Fibroblast of lung (primary cell): ENCODE data around the gene LHX4. TPM values are rescaled to one million over a fixed set of nuclear protein-coding genes. Genes with fewer than 3 reads are reported as not detected.

Experiments
- DNase-seq, 2 donors: peaks; one replicate each; pipeline versions ENCODE4 v3.0.0 to v3.0.0-alpha.2; 2010; ENCODE audit warnings: low read depth in 2 of 2
- H2AFZ ChIP-seq: 2 replicates; pipeline ENCODE4 v1.5.1; 2012; ENCODE audit warnings: low read length, control low read depth, inconsistent platforms
- H3K27ac ChIP-seq: 2 replicates; pipeline ENCODE4 v1.5.1; 2011; ENCODE audit warnings: low read length, control low read depth; ENCODE audit not compliant: insufficient read depth
- H3K27me3 ChIP-seq: 2 replicates; pipeline ENCODE4 v1.5.1; 2011; ENCODE audit warnings: mild to moderate bottlenecking, low read length; ENCODE audit not compliant: control insufficient read depth, insufficient read depth
- H3K36me3 ChIP-seq: 2 replicates; pipeline ENCODE4 v1.5.1; 2011; ENCODE audit warnings: low read length; ENCODE audit not compliant: control insufficient read depth, insufficient read depth
- H3K4me1 ChIP-seq: 2 replicates; pipeline ENCODE4 v1.5.1; 2011; ENCODE audit warnings: low read length; ENCODE audit not compliant: control insufficient read depth, insufficient read depth; ENCODE audit errors: extremely low read depth
- H3K4me2 ChIP-seq: 2 replicates; pipeline ENCODE4 v1.5.1; 2011; ENCODE audit warnings: low read length, control low read depth; ENCODE audit not compliant: insufficient read depth; ENCODE audit errors: extremely low read depth
- H3K4me3 ChIP-seq, 4 experiments: fragments of 200-600 bp in 1 of 4; sonication (generic) in 1 of 4; replicated peaks in 1 of 4; 2 replicates each; pipeline ENCODE4 v1.5.1; 2011 to 2016; ENCODE audit warnings: low read length in 4 of 4, low read depth in 3 of 4, mild to moderate bottlenecking in 3 of 4, control low read depth in 2 of 4, inconsistent platforms in 1 of 4, mixed read lengths in 1 of 4; ENCODE audit not compliant: insufficient read depth in 1 of 4; ENCODE audit errors: control extremely low read depth in 1 of 4
- H3K79me2 ChIP-seq: 2 replicates; pipeline ENCODE4 v1.5.1; 2012; ENCODE audit warnings: mild to moderate bottlenecking, low read length, inconsistent platforms; ENCODE audit not compliant: control insufficient read depth, insufficient read depth
- H3K9ac ChIP-seq: 2 replicates; pipeline ENCODE4 v1.5.1; 2011; ENCODE audit warnings: mild to moderate bottlenecking, low read length, control low read depth; ENCODE audit not compliant: insufficient read depth
- H3K9me3 ChIP-seq: 2 replicates; pipeline ENCODE4 v1.5.1; 2012; ENCODE audit warnings: low read depth, low read length; ENCODE audit not compliant: control insufficient read depth, insufficient read depth
- H4K20me1 ChIP-seq: 2 replicates; pipeline ENCODE4 v1.5.1; 2011; ENCODE audit warnings: low read length; ENCODE audit not compliant: control insufficient read depth, insufficient read depth; ENCODE audit errors: extremely low read depth
- CTCF ChIP-seq, 2 donors: IDR thresholded peaks in 1 of 2; conservative IDR thresholded peaks in 1 of 2; 1 replicate in 1 of 2; 2 replicates in 1 of 2; pipeline ENCODE4 v1.5.1; 2011 to 2012; ENCODE audit warnings: low read length in 2 of 2, control low read depth in 1 of 2, inconsistent platforms in 1 of 2, low read depth in 1 of 2, mild to moderate bottlenecking in 1 of 2
- EZH2 ChIP-seq: IDR thresholded peaks from 2 replicates; pipeline ENCODE4 v1.5.1; 2012; ENCODE audit warnings: low read length, control low read depth, mild to moderate bottlenecking; ENCODE audit errors: missing control alignments
- polyA plus RNA-seq, 2 donors: library from polyadenylated mRNA; depleted of rRNA in 1 of 2; stranded (reverse) in 1 of 2; unstranded in 1 of 2; fragments of >200 nt; gene quantifications; 2 replicates each; pipeline ENCODE4 v1.2.1, GENCODE V29; 2011 to 2012; ENCODE audit warnings: missing spikeins in 1 of 2
- total RNA-seq: library from RNA; depleted of rRNA; stranded (reverse); fragments of >200 nt; gene quantifications from 2 replicates; pipeline ENCODE4 v1.2.1, GENCODE V29; 2014

LHX4 gene
- total and polyA plus RNA-seq, 2 donors (not counting 1 experiment from before 2014, with no cell fraction given): 0.03 to 0.33 TPM

- H2AFZ ChIP-seq: peak overlapping the region; percentile 21
- peak overlapping the region; percentile 51 to 59 (median 53) for H3K4me3 ChIP-seq
- H3K36me3 ChIP-seq: no peaks in the 10 kb centered on the region
- peaks cover 60% of the 10 kb centered on the region for H3K27me3 ChIP-seq
- no peaks in the 10 kb centered on the region for H4K20me1 ChIP-seq
- peaks cover 9% of the 10 kb centered on the region for H3K4me1 ChIP-seq
- H3K4me2 ChIP-seq: peak overlapping the region; percentile 86
- no peak for DNase-seq
- TF ChIP-seq EZH2: no peak
- TF ChIP-seq CTCF (conservative IDR thresholded peaks at IDR 0.05 in 1 of 2, IDR thresholded peaks at IDR 0.05 in 1 of 2; ENCODE audit: low read depth in 1 of 2, low read length in 2 of 2): no peak
- H3K79me2 ChIP-seq: no peaks in the 10 kb centered on the region
- peak overlapping the region; percentile 2 for H3K9ac ChIP-seq
- H3K27ac ChIP-seq: no peak overlapping the region
- H3K9me3 ChIP-seq: no peaks in the 10 kb centered on the region
Measured at GRCh38 chr1:180230416-180230790, 339 bp downstream of the LHX4 start.

- TF ChIP-seq CTCF (conservative IDR thresholded peaks at IDR 0.05 in 1 of 2, IDR thresholded peaks at IDR 0.05 in 1 of 2; ENCODE audit: low read depth in 1 of 2, low read length in 2 of 2) (no peak), EZH2 (peak; percentile 67)
- no peaks in the 10 kb centered on the region for H3K9me3 ChIP-seq
- no peak overlapping the region for H2AFZ ChIP-seq
- H3K79me2 ChIP-seq: no peaks in the 10 kb centered on the region
- peak overlapping the region; percentile 86 for H3K4me2 ChIP-seq
- peak overlapping the region; percentile 34 to 59 (median 52) for H3K4me3 ChIP-seq
- no peaks in the 10 kb centered on the region for H4K20me1 ChIP-seq
- no peak overlapping the region for H3K9ac ChIP-seq
- peaks cover 9% of the 10 kb centered on the region for H3K4me1 ChIP-seq
- H3K27ac ChIP-seq: no peak overlapping the region
- no peaks in the 10 kb centered on the region for H3K36me3 ChIP-seq
- peaks cover 62% of the 10 kb centered on the region for H3K27me3 ChIP-seq
- peak; percentile 26 to 70 for DNase-seq
Measured at GRCh38 chr1:180230791-180231505, 884 bp downstream of the LHX4 start.

- peak; percentile 38 to 46 for DNase-seq
- Histone ChIP-seq H3K4me3 (peak overlapping the region; percentile 31 to 59 (median 52)), H3K9me3 (no peaks in the 10 kb centered on the region), H3K36me3 (no peaks in the 10 kb centered on the region), H3K27ac (no peak overlapping the region), H4K20me1 (no peaks in the 10 kb centered on the region), H3K4me2 (peak overlapping the region; percentile 86), H2AFZ (no peak overlapping the region), H3K4me1 (peaks cover 9% of the 10 kb centered on the region), H3K9ac (no peak overlapping the region), H3K79me2 (no peaks in the 10 kb centered on the region), H3K27me3 (peaks cover 62% of the 10 kb centered on the region)
- no peak for TF ChIP-seq CTCF (conservative IDR thresholded peaks at IDR 0.05 in 1 of 2, IDR thresholded peaks at IDR 0.05 in 1 of 2; ENCODE audit: low read depth in 1 of 2, low read length in 2 of 2)
- peak; percentile 16 for TF ChIP-seq EZH2
Measured at GRCh38 chr1:180231506-180231921, 1.4 kb downstream of the LHX4 start.
